ENCODE results near the gene BANF1. TPM values are rescaled to one million over a fixed set of nuclear protein-coding genes. Genes with fewer than 3 reads are reported as not detected.

The BANF1 gene
- polyA plus RNA-seq, 2 donors, result 142 to 246 TPM

DNA sequence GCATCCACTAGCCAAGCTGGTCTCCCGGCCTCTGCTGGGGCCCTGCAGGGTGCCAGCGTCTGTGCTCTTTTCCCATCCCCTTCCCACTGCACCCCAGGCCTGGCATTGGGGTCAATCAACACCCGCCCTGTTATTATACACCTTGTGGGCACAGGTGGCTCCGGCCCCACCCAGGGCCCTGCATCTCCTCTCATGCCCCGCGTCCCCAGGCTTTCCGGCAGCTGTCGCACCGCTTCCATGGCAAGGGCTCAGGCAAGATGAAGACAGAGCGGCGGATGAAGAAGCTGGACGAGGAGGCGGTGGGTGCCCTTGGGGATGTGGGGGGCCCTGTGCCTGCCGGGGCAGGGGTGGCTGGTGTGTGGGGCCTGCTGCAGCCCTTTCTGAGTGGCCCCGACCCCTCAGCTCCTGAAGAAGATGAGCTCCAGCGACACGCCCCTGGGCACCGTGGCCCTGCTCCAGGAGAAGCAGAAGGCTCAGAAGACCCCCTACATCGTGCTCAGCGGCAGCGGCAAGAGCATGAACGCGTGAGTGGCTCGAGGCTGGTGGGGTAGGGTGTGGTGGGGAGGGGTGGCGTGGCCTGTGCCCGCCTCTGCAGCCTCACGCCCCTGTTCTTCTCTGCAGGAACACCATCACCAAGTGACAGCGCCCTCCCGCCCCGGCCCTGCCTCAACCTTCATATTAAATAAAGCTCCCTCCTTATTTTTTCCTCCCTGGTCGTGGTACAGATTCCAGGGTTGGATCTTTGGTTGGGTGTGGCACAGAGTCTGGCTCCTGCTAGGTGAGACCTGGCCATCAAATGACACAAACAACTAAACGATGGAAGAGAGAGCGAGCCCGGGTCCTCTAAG lies 23.7 kb upstream of the BANF1 start:
- no peaks in the 10 kb centered on the region for H3K4me1 ChIP-seq (ENCODE audit: control insufficient read depth in 2 of 2, insufficient read depth in 2 of 2, low read length in 1 of 2)
- no peak overlapping the region for H3K4me3 ChIP-seq (ENCODE audit: low read depth in 1 of 2, low read length in 2 of 2)
- H3K27me3 ChIP-seq (ENCODE audit: control insufficient read depth in 1 of 2, insufficient read depth in 2 of 2, low read length in 2 of 2), result no peaks in the 10 kb centered on the region
- no peak overlapping the region for H3K27ac ChIP-seq (ENCODE audit: low read depth in 2 of 2, low read length in 1 of 2)
- no peaks in the 10 kb centered on the region for H3K9me3 ChIP-seq (ENCODE audit: control insufficient read depth in 2 of 2, insufficient read depth in 1 of 2, low read depth in 1 of 2, low read length in 1 of 2)
- 89 to 90% methylated on average over 28 to 34 of the region's 34 CpGs for WGBS, 2 donors
- H3K36me3 ChIP-seq (ENCODE audit: control insufficient read depth in 2 of 2, insufficient read depth in 2 of 2, low read length in 1 of 2), result peaks cover 0 to 36% of the 10 kb centered on the region in 2 donors

DNA sequence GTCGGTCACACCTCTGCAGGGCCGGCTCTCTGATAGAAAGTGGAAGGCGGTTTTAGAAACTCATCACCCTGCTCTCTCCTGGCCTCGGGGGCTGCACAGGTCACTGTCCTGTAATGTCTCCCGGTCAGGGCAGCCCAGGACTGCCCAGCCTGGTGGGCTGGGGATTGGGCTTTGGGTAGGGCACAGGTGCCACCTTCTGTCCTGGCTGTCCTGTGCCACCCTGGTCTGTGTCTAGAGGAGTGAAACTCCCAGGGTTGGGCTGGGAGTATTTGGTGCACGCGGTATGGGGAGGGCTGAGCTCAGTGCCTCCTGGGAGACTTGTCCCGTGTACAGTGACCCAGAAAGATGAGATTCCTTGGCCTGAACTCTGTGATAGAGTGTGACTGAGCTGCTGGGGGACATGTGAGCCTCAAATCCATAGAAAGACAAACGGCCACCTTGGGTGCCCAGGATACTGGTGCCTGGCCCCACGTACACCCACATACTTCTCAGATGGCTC lies 23.0 kb upstream of the BANF1 start:
- Histone ChIP-seq H3K4me1 (ENCODE audit: control insufficient read depth in 2 of 2, insufficient read depth in 2 of 2, low read length in 1 of 2) (no peaks in the 10 kb centered on the region), H3K4me3 (ENCODE audit: low read depth in 1 of 2, low read length in 2 of 2) (no peak overlapping the region), H3K27ac (ENCODE audit: low read depth in 2 of 2, low read length in 1 of 2) (no peak overlapping the region), H3K9me3 (ENCODE audit: control insufficient read depth in 2 of 2, insufficient read depth in 1 of 2, low read depth in 1 of 2, low read length in 1 of 2) (no peaks in the 10 kb centered on the region), H3K27me3 (ENCODE audit: control insufficient read depth in 1 of 2, insufficient read depth in 2 of 2, low read length in 2 of 2) (no peaks in the 10 kb centered on the region), H3K36me3 (ENCODE audit: control insufficient read depth in 2 of 2, insufficient read depth in 2 of 2, low read length in 1 of 2) (peaks cover 0 to 36% of the 10 kb centered on the region in 2 donors)
- WGBS, 2 donors, result 82 to 86% methylated on average over 10 of the region's 10 CpGs

DNA sequence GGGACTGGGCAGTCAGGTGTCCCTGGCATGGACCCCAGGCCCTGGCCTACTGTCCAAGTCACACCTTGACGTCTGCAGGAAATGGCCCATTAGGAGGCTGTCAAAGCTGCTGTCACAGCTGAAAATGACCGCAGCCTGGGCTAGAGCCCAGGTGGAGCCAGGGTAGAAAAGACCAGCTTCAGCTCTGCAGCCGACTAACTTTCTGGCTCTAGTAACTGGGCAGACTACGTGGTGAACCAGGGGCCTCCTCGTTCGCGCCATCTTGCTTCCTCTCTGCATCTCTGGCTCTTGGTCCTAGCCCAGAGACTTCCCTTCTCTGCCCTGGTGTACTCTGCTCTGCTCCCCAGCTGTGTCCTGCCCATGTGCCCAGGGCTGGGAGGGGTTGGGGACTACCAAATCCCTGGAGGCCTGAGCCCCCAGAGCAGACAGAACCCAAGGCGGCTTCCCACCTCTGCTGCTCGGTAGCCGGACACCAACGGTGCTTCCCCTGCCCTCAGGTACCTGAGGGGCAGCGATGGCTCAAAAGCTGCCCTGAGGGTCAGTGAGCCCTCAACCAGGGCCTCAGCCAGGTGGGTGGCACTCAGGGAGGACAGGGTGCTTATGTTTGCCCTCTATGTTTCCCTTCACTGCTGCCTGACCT lies 21.1 kb upstream of the BANF1 start:
- Histone ChIP-seq H3K36me3 (ENCODE audit: control insufficient read depth in 2 of 2, insufficient read depth in 2 of 2, low read length in 1 of 2) (peaks cover 0 to 32% of the 10 kb centered on the region in 2 donors), H3K4me1 (ENCODE audit: control insufficient read depth in 2 of 2, insufficient read depth in 2 of 2, low read length in 1 of 2) (no peaks in the 10 kb centered on the region), H3K9me3 (ENCODE audit: control insufficient read depth in 2 of 2, insufficient read depth in 1 of 2, low read depth in 1 of 2, low read length in 1 of 2) (no peaks in the 10 kb centered on the region), H3K4me3 (ENCODE audit: low read depth in 1 of 2, low read length in 2 of 2) (no peak overlapping the region), H3K27me3 (ENCODE audit: control insufficient read depth in 1 of 2, insufficient read depth in 2 of 2, low read length in 2 of 2) (no peaks in the 10 kb centered on the region), H3K27ac (ENCODE audit: low read depth in 2 of 2, low read length in 1 of 2) (no peak overlapping the region)
- 73 to 80% methylated on average over 12 of the region's 12 CpGs for WGBS, 2 donors

DNA sequence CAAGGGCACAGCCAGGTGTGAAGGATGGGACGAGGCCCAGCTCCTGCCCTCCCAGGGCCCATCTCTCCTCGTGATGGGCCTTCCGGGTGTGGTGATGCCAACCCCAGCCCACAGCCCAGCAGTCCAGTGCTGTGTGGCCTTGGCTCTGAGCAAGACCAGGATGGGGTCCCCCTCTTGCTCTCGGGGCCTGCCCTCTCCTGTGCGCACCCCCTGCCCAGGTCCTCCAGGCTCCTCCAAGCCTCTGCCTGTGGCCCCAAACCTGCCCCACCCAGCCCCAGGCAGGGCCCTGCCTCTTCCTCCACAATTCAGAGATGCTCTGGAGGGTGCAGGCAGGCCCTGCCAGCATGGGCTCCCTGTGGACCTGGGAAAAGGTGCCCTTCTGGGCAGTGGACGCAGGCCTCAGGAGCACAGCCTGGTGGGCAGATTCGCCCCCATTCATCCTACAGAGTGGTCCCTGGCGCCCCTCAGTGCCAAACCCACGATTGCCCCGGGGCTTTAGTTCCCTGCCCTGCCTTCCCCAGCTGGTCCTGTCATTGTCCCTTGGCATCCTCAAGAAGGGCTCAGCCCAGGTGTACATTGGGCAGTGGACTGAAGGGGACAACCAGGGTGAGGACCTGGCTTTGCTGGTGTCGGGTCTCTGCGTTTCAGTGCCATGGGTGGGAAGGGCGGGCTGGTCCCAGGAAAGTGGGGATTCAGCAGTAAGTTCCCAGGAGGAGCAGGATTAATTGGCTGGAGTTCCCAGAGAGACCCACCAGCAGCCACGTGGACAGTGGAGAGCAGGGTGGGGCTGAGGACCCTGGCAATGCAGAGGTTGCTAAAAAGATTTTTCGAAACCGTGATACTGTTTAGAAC lies 20.1 kb upstream of the BANF1 start:
- H3K27ac ChIP-seq (ENCODE audit: low read depth in 2 of 2, low read length in 1 of 2), result no peak overlapping the region

GRCh38 chr11:65982824-65983588 lies 19.3 kb upstream of the BANF1 start:
- Histone ChIP-seq H3K27ac (ENCODE audit: low read depth in 2 of 2, low read length in 1 of 2) (no peak overlapping the region), H3K36me3 (ENCODE audit: control insufficient read depth in 2 of 2, insufficient read depth in 2 of 2, low read length in 1 of 2) (peaks cover 0 to 14% of the 10 kb centered on the region in 2 donors), H3K9me3 (ENCODE audit: control insufficient read depth in 2 of 2, insufficient read depth in 1 of 2, low read depth in 1 of 2, low read length in 1 of 2) (no peaks in the 10 kb centered on the region), H3K4me3 (ENCODE audit: low read depth in 1 of 2, low read length in 2 of 2) (no peak overlapping the region), H3K4me1 (ENCODE audit: control insufficient read depth in 2 of 2, insufficient read depth in 2 of 2, low read length in 1 of 2) (no peaks in the 10 kb centered on the region), H3K27me3 (ENCODE audit: control insufficient read depth in 1 of 2, insufficient read depth in 2 of 2, low read length in 2 of 2) (no peaks in the 10 kb centered on the region)
- WGBS, 2 donors, result 73% methylated on average over 22 of the region's 22 CpGs

More for the DNA sequence above, 20.1 kb upstream of the BANF1 start:
- Histone ChIP-seq H3K4me1 (ENCODE audit: control insufficient read depth in 2 of 2, insufficient read depth in 2 of 2, low read length in 1 of 2) (no peaks in the 10 kb centered on the region), H3K9me3 (ENCODE audit: control insufficient read depth in 2 of 2, insufficient read depth in 1 of 2, low read depth in 1 of 2, low read length in 1 of 2) (no peaks in the 10 kb centered on the region), H3K27me3 (ENCODE audit: control insufficient read depth in 1 of 2, insufficient read depth in 2 of 2, low read length in 2 of 2) (no peaks in the 10 kb centered on the region), H3K36me3 (ENCODE audit: control insufficient read depth in 2 of 2, insufficient read depth in 2 of 2, low read length in 1 of 2) (peaks cover 0 to 22% of the 10 kb centered on the region in 2 donors), H3K4me3 (ENCODE audit: low read depth in 1 of 2, low read length in 2 of 2) (no peak overlapping the region)
- 69 to 74% methylated on average over 16 of the region's 16 CpGs for WGBS, 2 donors

DNA sequence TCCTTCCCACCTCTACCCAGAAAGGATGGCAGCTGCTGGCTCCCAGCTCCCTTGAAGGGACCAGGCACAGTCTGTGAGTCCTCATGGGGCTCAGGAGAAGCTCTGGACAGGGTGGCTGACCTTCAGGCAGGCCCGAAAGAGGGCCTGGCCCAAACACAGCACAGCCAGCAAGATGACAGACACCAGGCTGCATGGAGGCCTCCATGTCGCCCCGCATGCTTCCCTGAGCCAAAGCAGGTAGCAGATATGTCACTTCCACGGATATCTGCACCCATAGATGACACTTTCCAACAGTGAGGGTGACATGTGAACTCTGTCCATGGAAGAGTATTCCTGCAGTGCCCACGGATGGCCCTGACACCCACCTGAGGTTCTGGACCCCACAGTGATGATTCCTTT lies 18.7 kb upstream of the BANF1 start:
- WGBS, 2 donors, result 84 to 85% methylated on average over 5 of the region's 5 CpGs
- H3K4me3 ChIP-seq (ENCODE audit: low read depth in 1 of 2, low read length in 2 of 2), result no peak overlapping the region
- peaks cover 0 to 9% of the 10 kb centered on the region in 2 donors for H3K36me3 ChIP-seq (ENCODE audit: control insufficient read depth in 2 of 2, insufficient read depth in 2 of 2, low read length in 1 of 2)
- no peaks in the 10 kb centered on the region for H3K9me3 ChIP-seq (ENCODE audit: control insufficient read depth in 2 of 2, insufficient read depth in 1 of 2, low read depth in 1 of 2, low read length in 1 of 2)
- no peaks in the 10 kb centered on the region for H3K4me1 ChIP-seq (ENCODE audit: control insufficient read depth in 2 of 2, insufficient read depth in 2 of 2, low read length in 1 of 2)
- no peaks in the 10 kb centered on the region for H3K27me3 ChIP-seq (ENCODE audit: control insufficient read depth in 1 of 2, insufficient read depth in 2 of 2, low read length in 2 of 2)
- H3K27ac ChIP-seq (ENCODE audit: low read depth in 2 of 2, low read length in 1 of 2), result no peak overlapping the region

- no peak overlapping the region for H3K4me3 ChIP-seq (ENCODE audit: low read depth in 1 of 2, low read length in 2 of 2)
- H3K27me3 ChIP-seq (ENCODE audit: control insufficient read depth in 1 of 2, insufficient read depth in 2 of 2, low read length in 2 of 2), result no peaks in the 10 kb centered on the region
- H3K4me1 ChIP-seq (ENCODE audit: control insufficient read depth in 2 of 2, insufficient read depth in 2 of 2, low read length in 1 of 2), result no peaks in the 10 kb centered on the region
- no peak overlapping the region for H3K27ac ChIP-seq (ENCODE audit: low read depth in 2 of 2, low read length in 1 of 2)
- H3K36me3 ChIP-seq (ENCODE audit: control insufficient read depth in 2 of 2, insufficient read depth in 2 of 2, low read length in 1 of 2), result no peaks in the 10 kb centered on the region
- WGBS, 2 donors, result 86 to 88% methylated on average over 9 of the region's 9 CpGs
- H3K9me3 ChIP-seq (ENCODE audit: control insufficient read depth in 2 of 2, insufficient read depth in 1 of 2, low read depth in 1 of 2, low read length in 1 of 2), result no peaks in the 10 kb centered on the region
Measured at GRCh38 chr11:65987336-65987735, 15.0 kb upstream of the BANF1 start.

- Histone ChIP-seq H3K36me3 (ENCODE audit: control insufficient read depth in 2 of 2, insufficient read depth in 2 of 2, low read length in 1 of 2) (no peaks in the 10 kb centered on the region), H3K27me3 (ENCODE audit: control insufficient read depth in 1 of 2, insufficient read depth in 2 of 2, low read length in 2 of 2) (no peaks in the 10 kb centered on the region), H3K4me1 (ENCODE audit: control insufficient read depth in 2 of 2, insufficient read depth in 2 of 2, low read length in 1 of 2) (no peaks in the 10 kb centered on the region), H3K27ac (ENCODE audit: low read depth in 2 of 2, low read length in 1 of 2) (peak overlapping the region in 1 of 2 donors; percentile 30), H3K4me3 (ENCODE audit: low read depth in 1 of 2, low read length in 2 of 2) (no peak overlapping the region), H3K9me3 (ENCODE audit: control insufficient read depth in 2 of 2, insufficient read depth in 1 of 2, low read depth in 1 of 2, low read length in 1 of 2) (no peaks in the 10 kb centered on the region)
- 18 to 20% methylated on average over 10 of the region's 10 CpGs for WGBS, 2 donors
Measured at GRCh38 chr11:65988791-65989592, 13.3 kb upstream of the BANF1 start.
